ENCODE data around the gene ATP5PD. TPM values are rescaled to one million over a fixed set of nuclear protein-coding genes. Genes with fewer than 3 reads are reported as not detected.
A peak's percentile ranks its signal among the peaks of the same experiment; 100 is the strongest.

ATP5PD gene
- total RNA-seq, 1 donor, result 278 TPM

- Histone ChIP-seq H3K27me3 (ENCODE audit: insufficient read depth, low read length) (no peaks in the 10 kb centered on the region), H3K4me3 (ENCODE audit: insufficient read depth, low read length) (no peak overlapping the region), H3K4me2 (ENCODE audit: insufficient read depth, low read length) (no peak overlapping the region), H3K79me2 (ENCODE audit: insufficient read depth, low read length) (no peaks in the 10 kb centered on the region), H3K27ac (ENCODE audit: low read depth, low read length) (no peak overlapping the region), H3K4me1 (ENCODE audit: insufficient read depth, low read length) (peaks cover 16% of the 10 kb centered on the region), H3K36me3 (ENCODE audit: insufficient read depth, low read length) (peaks cover 34% of the 10 kb centered on the region), H3K9me3 (ENCODE audit: low read depth, low read length) (no peaks in the 10 kb centered on the region), H4K20me1 (ENCODE audit: insufficient read depth, low read length) (no peaks in the 10 kb centered on the region), H2AFZ (ENCODE audit: low read length) (peak overlapping the region; percentile 7)
- DNase-seq (ENCODE audit: insufficient read length, low spot score, missing footprints), result no peak
- no peak for TF ChIP-seq CTCF (IDR thresholded peaks at IDR 0.05; ENCODE audit: extremely low read depth, low read depth, low read length)
Measured at GRCh38 chr17:75036643-75037268, 10.0 kb downstream of the ATP5PD start.

GRCh38 chr17:75034236-75034908 lies 12.4 kb downstream of the ATP5PD start:
- H3K27ac ChIP-seq (ENCODE audit: low read depth, low read length), result peak overlapping the region; percentile 96
- peak overlapping the region; percentile 93 for H3K4me3 ChIP-seq (ENCODE audit: insufficient read depth, low read length)
- no peaks in the 10 kb centered on the region for H3K27me3 ChIP-seq (ENCODE audit: insufficient read depth, low read length)
- TF ChIP-seq CTCF (IDR thresholded peaks at IDR 0.05; ENCODE audit: extremely low read depth, low read depth, low read length), result no peak
- H2AFZ ChIP-seq (ENCODE audit: low read length), result peak overlapping the region; percentile 99
- no peaks in the 10 kb centered on the region for H3K9me3 ChIP-seq (ENCODE audit: low read depth, low read length)
- H3K79me2 ChIP-seq (ENCODE audit: insufficient read depth, low read length), result no peaks in the 10 kb centered on the region
- DNase-seq (ENCODE audit: insufficient read length, low spot score, missing footprints), result peak; percentile 86
- H4K20me1 ChIP-seq (ENCODE audit: insufficient read depth, low read length), result no peaks in the 10 kb centered on the region
- peak overlapping the region; percentile 91 for H3K4me2 ChIP-seq (ENCODE audit: insufficient read depth, low read length)
- peaks cover 17% of the 10 kb centered on the region for H3K4me1 ChIP-seq (ENCODE audit: insufficient read depth, low read length)
- peaks cover 11% of the 10 kb centered on the region for H3K36me3 ChIP-seq (ENCODE audit: insufficient read depth, low read length)

- H3K27ac ChIP-seq (ENCODE audit: low read depth, low read length), result peak overlapping the region; percentile 96
- peak; percentile 93 for DNase-seq (ENCODE audit: insufficient read length, low spot score, missing footprints)
Measured at GRCh38 chr17:75033346-75034235, 13.2 kb downstream of the ATP5PD start.

More at GRCh38 chr17:75033346-75034235, 13.2 kb downstream of the ATP5PD start:
- Histone ChIP-seq H3K27me3 (ENCODE audit: insufficient read depth, low read length) (no peaks in the 10 kb centered on the region), H4K20me1 (ENCODE audit: insufficient read depth, low read length) (no peaks in the 10 kb centered on the region), H3K4me2 (ENCODE audit: insufficient read depth, low read length) (peak overlapping the region; percentile 91), H3K4me1 (ENCODE audit: insufficient read depth, low read length) (peaks cover 17% of the 10 kb centered on the region), H3K4me3 (ENCODE audit: insufficient read depth, low read length) (peak overlapping the region; percentile 93), H3K79me2 (ENCODE audit: insufficient read depth, low read length) (no peaks in the 10 kb centered on the region), H3K36me3 (ENCODE audit: insufficient read depth, low read length) (peaks cover 4% of the 10 kb centered on the region), H2AFZ (ENCODE audit: low read length) (peak overlapping the region; percentile 92), H3K9me3 (ENCODE audit: low read depth, low read length) (no peaks in the 10 kb centered on the region)
- TF ChIP-seq CTCF (IDR thresholded peaks at IDR 0.05; ENCODE audit: extremely low read depth, low read depth, low read length), result no peak
